GM12864 (cell line): ENCODE results near the gene COL26A1.

Experiments
- DNase-seq: peaks from one replicate; pipeline ENCODE4 v3.0.0-alpha.2; 2011; ENCODE audit warnings: low read depth
- H3K4me3 ChIP-seq: 2 replicates; pipeline ENCODE4 v1.5.1; 2011; ENCODE audit warnings: mild to moderate bottlenecking, low read depth, low read length, control low read depth
- TF ChIP-seq, protein P1 (sequence below): IDR thresholded peaks from 2 replicates; pipeline ENCODE4 v1.5.1; 2011; ENCODE audit warnings: low read depth, mild to moderate bottlenecking, moderate library complexity, low read length, control low read depth, inconsistent platforms; ENCODE audit errors: missing control alignments

COL26A1 gene

GRCh38 chr7:101412976-101413375 is 50.3 kb downstream of the COL26A1 start:
- TF ChIP-seq, protein P1, sequence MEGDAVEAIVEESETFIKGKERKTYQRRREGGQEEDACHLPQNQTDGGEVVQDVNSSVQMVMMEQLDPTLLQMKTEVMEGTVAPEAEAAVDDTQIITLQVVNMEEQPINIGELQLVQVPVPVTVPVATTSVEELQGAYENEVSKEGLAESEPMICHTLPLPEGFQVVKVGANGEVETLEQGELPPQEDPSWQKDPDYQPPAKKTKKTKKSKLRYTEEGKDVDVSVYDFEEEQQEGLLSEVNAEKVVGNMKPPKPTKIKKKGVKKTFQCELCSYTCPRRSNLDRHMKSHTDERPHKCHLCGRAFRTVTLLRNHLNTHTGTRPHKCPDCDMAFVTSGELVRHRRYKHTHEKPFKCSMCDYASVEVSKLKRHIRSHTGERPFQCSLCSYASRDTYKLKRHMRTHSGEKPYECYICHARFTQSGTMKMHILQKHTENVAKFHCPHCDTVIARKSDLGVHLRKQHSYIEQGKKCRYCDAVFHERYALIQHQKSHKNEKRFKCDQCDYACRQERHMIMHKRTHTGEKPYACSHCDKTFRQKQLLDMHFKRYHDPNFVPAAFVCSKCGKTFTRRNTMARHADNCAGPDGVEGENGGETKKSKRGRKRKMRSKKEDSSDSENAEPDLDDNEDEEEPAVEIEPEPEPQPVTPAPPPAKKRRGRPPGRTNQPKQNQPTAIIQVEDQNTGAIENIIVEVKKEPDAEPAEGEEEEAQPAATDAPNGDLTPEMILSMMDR: no peak
- no peak for DNase-seq
- H3K4me3 ChIP-seq: no peak overlapping the region

GRCh38 chr7:101418694-101419093 is 56.0 kb downstream of the COL26A1 start:
- TF ChIP-seq, protein P1: no peak
- no peak overlapping the region for H3K4me3 ChIP-seq
- DNase-seq: no peak

DNA sequence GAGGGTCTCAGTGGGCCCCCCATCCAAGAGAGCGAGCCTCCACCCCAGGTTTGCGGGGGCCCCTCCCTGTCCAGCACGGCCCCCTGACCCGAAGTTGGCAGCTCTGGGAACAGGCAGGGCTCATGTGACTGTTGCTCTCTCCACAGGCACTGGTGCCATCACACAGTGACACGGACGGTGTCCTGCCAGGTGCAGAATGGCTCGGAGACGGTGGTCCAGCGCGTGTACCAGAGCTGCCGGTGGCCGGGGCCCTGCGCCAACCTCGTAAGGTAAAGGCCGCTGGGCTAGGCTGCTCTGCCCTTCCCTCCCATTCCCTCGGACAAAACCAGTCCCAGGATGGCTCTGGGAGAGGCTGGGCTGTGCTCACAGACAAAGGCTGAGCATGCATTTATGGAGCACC is 57.2 kb downstream of the COL26A1 start:
- H3K4me3 ChIP-seq: no peak overlapping the region
- no peak for DNase-seq
- TF ChIP-seq, protein P1: no peak

- no peak overlapping the region for H3K4me3 ChIP-seq
- no peak for DNase-seq
- TF ChIP-seq, protein P1: no peak
Observed at GRCh38 chr7:101420436-101420835, 57.8 kb downstream of the COL26A1 start.

- TF ChIP-seq, protein P1: no peak
- no peak for DNase-seq
- H3K4me3 ChIP-seq: no peak overlapping the region
Observed at GRCh38 chr7:101422356-101423195, 59.9 kb downstream of the COL26A1 start.

DNA sequence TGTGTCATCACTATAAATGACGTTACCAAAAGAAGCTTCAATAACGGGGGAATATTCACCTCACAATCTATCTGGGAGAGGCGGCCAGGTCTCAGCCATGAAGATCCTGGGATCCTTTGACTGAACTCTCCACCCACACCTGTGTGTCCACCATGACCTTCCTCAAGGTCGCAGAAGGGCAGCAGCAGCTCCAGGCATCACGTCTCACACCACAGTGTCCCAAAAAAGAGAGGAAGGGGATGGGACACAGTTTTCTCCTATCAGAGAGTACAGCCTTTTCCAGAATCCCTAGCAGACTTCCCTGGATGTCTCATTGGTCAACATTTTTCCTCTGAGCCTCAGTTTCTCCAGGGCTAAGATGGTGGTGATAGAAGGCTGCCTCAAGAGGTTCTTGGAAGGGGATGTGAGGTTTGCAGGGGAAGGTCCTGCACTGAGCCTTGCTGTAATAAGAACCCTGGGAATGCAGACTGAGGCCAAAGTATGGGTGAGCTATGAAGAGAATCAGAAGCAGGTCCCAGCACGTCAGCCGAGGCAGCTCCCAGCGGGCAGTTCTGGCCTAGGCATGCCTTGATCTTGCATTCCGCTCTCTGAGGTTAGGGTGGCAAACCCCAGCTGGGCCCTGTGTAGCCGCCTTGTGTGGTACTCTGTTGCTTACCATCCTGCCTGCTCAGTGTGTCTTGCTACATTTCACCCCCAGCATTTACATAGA is 63.8 kb downstream of the COL26A1 start:
- H3K4me3 ChIP-seq: no peak overlapping the region
- TF ChIP-seq, protein P1: no peak
- no peak for DNase-seq
